ENCODE measurements around the gene HDAC1.

HDAC1 gene

DNA sequence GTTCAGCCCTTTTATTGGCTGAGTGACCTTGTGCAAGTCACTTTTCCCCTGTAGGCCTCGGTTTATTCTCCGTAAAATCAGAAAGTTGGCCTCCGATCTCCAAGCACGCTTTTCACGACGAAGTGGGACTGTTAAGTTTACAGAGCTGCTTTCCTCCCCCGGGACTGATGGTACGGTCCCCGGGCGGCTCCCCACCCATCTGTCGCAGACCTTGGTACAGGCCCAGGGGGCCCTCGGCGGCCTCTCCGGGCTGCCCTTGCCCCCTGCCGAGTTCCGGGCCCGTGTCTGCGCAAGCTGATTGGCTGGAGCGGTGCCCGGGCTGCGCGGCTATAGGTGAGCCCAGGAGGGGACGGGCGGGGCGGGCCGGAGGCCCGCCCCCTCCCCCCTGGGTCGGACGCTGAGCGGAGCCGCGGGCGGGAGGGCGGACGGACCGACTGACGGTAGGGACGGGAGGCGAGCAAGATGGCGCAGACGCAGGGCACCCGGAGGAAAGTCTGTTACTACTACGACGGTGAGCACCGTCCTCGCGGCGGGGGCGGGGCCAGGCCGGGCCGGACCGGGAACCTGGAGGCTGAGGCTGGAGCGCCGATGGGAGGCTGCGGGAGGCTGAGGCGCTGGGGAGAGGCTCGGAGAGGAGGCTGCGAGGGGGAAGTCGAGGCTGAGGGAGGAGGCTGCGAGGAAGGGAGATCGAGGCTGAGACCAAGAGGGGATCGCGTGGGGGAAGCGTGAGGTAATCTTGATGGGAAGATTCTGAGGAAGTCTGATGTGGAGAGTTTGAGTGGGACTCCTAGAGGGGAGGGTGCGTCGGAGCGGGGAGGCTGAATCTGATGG, at the start of gene HDAC1:
Gene HDAC1, plus strand, starts transcription at position 376 of the 831 bp plus-strand sequence. Its CDS starts 87 bp downstream, at position 463.
- H3K4me3 ChIP-seq (ENCODE audit: low read depth, low read length) = peak within 1 kb of the TSS; percentile 60
- DNase-seq (ENCODE audit: low read depth) = peak; percentile 99
- TF ChIP-seq, protein P1, sequence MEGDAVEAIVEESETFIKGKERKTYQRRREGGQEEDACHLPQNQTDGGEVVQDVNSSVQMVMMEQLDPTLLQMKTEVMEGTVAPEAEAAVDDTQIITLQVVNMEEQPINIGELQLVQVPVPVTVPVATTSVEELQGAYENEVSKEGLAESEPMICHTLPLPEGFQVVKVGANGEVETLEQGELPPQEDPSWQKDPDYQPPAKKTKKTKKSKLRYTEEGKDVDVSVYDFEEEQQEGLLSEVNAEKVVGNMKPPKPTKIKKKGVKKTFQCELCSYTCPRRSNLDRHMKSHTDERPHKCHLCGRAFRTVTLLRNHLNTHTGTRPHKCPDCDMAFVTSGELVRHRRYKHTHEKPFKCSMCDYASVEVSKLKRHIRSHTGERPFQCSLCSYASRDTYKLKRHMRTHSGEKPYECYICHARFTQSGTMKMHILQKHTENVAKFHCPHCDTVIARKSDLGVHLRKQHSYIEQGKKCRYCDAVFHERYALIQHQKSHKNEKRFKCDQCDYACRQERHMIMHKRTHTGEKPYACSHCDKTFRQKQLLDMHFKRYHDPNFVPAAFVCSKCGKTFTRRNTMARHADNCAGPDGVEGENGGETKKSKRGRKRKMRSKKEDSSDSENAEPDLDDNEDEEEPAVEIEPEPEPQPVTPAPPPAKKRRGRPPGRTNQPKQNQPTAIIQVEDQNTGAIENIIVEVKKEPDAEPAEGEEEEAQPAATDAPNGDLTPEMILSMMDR (IDR thresholded peaks at IDR 0.05; ENCODE audit: insufficient read depth, low read depth, low read length, missing control alignments) = no peak

DNA sequence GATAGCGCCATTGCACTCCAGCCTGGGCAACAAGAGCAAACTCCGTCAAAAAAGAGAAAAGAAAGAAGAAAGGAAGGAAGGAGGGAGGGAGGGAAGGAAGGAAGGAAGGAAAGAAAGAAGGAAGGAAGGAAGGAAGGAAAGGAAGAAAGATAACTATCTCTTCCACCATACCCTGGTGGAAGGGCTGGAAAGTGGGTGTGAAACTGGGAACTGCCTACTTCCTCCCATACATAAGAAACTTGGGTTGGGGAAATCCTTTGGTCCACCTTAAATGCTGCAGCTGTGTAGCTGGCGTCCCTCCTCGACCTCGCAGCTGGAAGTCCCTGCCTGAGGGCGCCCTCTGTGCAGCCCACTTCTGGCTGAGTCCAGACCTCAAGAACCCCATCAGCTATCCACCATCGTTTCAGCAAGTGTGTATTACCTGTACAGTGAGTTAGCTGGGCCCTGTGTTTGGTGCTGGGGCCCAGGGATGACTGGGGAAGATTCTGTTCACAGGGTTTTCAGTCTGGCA, 49.5 kb upstream of the HDAC1 start:
- TF ChIP-seq, protein P1 (IDR thresholded peaks at IDR 0.05; ENCODE audit: insufficient read depth, low read depth, low read length, missing control alignments) = no peak
- peak; percentile 49 for DNase-seq (ENCODE audit: low read depth)
- no peak overlapping the region for H3K4me3 ChIP-seq (ENCODE audit: low read depth, low read length)

DNA sequence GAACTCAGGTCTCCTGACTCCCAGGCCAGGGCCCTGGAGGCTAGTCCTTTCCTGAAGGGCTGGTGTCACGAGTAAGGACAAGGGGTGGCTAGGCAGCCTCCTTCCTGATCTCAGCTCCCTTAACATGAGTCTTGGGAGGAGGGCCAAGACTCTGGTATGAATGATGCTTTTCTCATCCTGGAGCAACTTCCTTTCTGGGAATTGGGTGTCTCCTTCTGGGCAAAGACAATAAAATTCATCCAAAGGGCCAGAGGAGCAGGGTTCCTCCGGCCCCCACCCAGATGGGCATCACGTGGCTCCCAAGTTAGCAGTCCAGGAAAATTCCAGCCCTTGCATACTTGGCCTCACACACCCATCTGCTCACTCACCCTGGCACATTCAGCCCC, 45.0 kb upstream of the HDAC1 start, which contains the start of gene FAM167B:
Gene FAM167B, plus strand, starts transcription at position 335 of the 386 bp plus-strand sequence. CDS start 200 bp downstream, outside the sequence.
- no peak within 1 kb of the TSS for H3K4me3 ChIP-seq (ENCODE audit: low read depth, low read length)
- TF ChIP-seq, protein P1 (IDR thresholded peaks at IDR 0.05; ENCODE audit: insufficient read depth, low read depth, low read length, missing control alignments) = no peak
- no peak for DNase-seq (ENCODE audit: low read depth)

DNA sequence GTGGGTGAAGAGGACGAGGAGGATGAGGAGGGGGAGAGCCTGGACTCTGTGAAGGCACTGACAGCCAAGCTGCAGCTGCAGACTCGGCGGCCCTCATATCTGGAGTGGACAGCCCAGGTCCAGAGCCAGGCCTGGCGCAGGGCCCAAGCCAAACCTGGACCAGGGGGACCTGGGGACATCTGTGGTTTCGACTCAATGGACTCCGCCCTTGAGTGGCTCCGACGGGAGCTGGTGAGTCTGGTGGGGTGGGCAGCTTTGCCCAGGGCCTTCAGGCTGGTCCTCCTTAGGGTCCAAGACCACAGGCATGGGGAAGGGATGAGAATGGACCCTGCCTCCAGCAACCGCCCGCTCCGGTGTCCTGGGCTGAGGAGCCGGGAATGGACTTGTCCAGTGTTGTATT, 44.4 kb upstream of the HDAC1 start:
- no peak for DNase-seq (ENCODE audit: low read depth)
- H3K4me3 ChIP-seq (ENCODE audit: low read depth, low read length) = no peak overlapping the region
- TF ChIP-seq, protein P1 (IDR thresholded peaks at IDR 0.05; ENCODE audit: insufficient read depth, low read depth, low read length, missing control alignments) = no peak

DNA sequence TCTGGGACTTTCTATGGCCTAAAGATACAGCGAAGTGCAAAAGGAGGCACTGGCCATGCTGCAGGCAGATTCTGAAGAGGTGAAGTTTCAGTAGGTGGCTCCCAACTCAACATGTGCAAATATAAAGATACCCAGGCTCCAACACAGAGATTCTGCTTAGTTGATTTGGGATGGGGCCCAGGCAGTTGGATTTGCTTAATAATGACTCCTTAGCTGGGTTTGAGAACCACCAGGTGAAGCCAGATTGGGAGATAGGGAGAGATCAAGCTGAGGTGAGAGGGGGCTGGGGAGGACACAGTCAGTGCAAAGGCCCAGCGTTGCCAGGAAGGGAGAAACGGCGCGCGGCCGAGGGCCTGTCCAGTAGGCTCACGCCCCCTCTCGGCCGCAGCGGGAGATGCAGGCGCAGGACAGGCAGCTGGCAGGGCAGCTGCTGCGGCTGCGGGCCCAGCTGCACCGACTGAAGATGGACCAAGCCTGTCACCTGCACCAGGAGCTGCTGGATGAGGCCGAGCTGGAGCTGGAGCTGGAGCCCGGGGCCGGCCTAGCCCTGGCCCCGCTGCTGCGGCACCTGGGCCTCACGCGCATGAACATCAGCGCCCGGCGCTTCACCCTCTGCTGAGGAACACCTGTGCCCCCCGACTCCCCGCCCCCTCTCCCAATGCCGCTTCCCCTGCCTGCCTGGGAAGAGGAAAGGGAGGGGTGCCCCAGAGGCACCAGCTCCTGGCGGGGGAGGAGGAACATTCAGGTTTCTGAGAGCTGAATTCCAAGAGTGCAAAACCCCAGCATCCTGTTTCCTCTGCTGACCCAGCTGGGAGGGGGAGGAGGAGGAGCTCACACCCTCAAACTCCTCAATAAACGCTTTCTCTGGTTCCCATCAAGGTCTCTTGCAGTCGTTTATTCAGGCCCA, 43.6 kb upstream of the HDAC1 start:
- TF ChIP-seq, protein P1 (IDR thresholded peaks at IDR 0.05; ENCODE audit: insufficient read depth, low read depth, low read length, missing control alignments) = peak; percentile 96
- peak; percentile 91 for DNase-seq (ENCODE audit: low read depth)

DNA sequence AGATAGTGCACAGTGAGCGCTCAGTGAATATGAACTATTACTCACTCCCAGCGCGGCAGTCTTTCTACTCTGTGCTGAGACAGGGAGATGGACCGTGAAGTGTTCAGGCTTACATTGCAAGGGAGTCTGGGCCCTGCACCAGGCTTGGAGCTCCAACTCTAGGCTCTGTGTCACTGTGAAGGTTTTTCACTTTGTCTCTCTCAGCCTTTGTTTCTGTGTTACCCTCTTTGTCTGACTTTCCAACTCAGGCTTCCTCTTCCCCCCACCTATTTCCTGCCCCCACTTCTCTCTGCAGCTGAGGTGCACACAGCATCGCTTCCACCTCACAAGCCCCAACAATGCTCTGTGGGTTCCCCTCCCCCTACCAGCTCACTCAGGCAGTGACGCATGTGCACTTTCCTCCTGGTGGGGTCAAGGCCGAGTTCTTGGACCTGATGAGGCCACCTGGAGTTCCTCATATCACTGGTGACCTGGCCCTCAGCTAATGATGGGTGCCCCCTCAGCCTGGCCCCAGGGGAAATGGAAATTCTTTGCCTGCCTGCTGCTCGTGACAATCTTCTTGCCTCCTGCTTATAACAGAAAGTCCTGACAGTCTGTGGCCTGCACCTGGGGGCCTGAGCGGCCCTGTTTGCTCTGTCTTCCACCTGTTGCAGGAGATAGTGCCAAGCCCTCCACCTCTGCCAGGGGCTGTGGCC, 41.9 kb upstream of the HDAC1 start:
- DNase-seq (ENCODE audit: low read depth) = peak; percentile 97
- TF ChIP-seq, protein P1 (IDR thresholded peaks at IDR 0.05; ENCODE audit: insufficient read depth, low read depth, low read length, missing control alignments) = no peak
- peak overlapping the region; percentile 71 for H3K4me3 ChIP-seq (ENCODE audit: low read depth, low read length)

More for the DNA sequence above, 43.6 kb upstream of the HDAC1 start:
- H3K4me3 ChIP-seq (ENCODE audit: low read depth, low read length) = peak overlapping the region; percentile 17; the same call in 1 of the 2 replicates
